Astrocyte of the cerebellum (primary cell): ENCODE data around the gene DELE1.

ENCODE experiments used
- DNase-seq: peaks from one replicate; pipeline ENCODE4 v3.0.0-alpha.2; 2011; ENCODE audit warnings: low read depth
- H3K4me3 ChIP-seq: 2 replicates; pipeline ENCODE4 v1.5.1; 2011; ENCODE audit warnings: mild to moderate bottlenecking, low read depth, low read length, moderate library complexity
- CTCF ChIP-seq: IDR thresholded peaks from 2 replicates; pipeline ENCODE4 v1.5.1; 2012; ENCODE audit warnings: low read length, low read depth, moderate library complexity, mild to moderate bottlenecking; ENCODE audit errors: missing control alignments
- in situ Hi-C: cut with HindIII; loops from 2 replicates; pipeline ENCODE4 v1.10.0; 2017; ENCODE audit warnings: low sequenced_read_pairs

The DELE1 gene

DNA sequence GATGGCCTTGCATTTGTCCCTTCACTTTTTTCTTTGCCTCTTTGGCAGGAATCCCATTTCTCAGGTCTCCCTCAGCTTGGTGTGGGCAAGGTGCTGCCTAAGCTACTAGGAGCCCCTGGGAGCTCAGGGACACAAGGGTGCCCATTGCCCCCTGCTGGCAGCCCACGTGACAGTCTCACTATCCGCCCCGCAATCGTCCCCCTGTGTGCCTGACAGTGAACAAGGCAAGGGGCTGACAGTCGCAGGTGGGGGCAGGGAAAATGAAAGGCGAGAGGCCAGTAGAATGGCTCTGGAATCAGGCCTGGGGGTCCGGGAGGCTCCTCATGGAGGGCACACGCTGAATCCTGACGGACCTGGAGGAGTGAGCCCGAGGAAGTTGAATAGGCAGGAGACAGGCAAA lies 36.3 kb downstream of the DELE1 start:
- H3K4me3 ChIP-seq, result no peak overlapping the region
- in situ Hi-C loops, result no loop called here
- TF ChIP-seq CTCF, result peak; percentile 28
- no peak for DNase-seq

GRCh38 chr5:141960449-141961323 lies 37.0 kb downstream of the DELE1 start:
- H3K4me3 ChIP-seq, result no peak overlapping the region
- DNase-seq, result peak; percentile 68
- in situ Hi-C loops, result no loop called here
- peak; percentile 84 for TF ChIP-seq CTCF

DNA sequence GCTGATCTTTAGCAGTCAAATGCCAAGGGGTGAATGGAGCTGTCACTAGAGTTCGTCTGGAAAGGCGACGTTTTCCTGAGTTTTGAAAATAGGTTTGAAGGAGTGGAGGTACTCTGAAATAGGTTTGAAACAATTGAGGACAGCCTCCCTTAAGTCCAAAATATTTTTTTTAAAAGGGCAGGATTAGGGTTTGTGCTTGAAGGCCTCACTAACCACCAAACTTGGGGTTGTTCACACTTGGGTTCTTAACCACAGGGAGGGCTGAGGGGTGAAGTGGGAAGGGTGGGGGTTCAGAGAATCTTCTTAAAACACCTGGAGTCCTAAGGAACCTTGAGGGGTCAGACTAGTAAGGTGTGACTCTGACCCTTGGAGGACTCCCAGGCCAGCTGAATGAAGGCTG lies 37.8 kb downstream of the DELE1 start:
- no peak for DNase-seq
- in situ Hi-C loops, result no loop called here
- no peak overlapping the region for H3K4me3 ChIP-seq
- TF ChIP-seq CTCF, result no peak

DNA sequence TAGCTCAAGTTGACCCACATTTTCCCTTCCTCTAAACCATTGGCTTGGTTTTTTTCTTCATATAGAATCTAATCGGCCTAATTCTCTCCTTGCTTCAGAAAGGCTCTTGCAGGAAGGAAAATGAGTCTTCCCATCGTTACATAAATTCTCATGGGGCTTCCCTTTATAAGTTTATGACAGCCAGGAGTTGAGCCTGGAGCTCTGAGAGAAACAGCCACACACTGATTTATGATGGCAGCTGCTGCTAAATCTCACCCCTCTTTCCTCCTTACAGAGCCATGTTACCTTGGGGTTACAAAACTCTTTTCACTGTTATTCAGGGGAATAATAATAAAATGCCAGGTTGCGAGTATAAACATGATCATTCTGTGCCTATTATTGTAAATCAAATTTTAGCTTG lies 40.0 kb downstream of the DELE1 start:
- in situ Hi-C loops, result no loop called here

DNA sequence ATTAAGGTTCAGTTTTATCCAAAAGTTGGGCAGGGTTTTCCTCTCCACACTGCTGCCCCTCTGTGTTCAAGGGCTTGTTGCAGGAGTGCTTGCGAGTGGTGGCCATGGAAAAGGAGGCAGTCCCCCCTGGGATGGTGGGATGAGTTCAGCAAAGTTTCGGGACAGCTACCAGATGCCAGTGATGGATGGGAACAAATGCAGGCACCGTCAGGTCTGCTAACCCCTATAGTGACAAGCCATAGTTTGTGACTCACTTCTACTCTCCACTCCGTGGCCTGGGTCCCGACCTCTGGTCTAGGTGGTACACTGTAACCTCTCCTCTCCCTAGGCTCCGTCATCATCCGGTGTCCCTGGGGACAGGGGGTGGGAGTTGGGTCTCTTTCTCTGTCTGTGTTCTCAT lies 41.4 kb downstream of the DELE1 start:
- TF ChIP-seq CTCF, result no peak
- no peak overlapping the region for H3K4me3 ChIP-seq
- in situ Hi-C loops, result no loop called here
- DNase-seq, result no peak

More for the DNA sequence above, 40.0 kb downstream of the DELE1 start:
- DNase-seq, result no peak
- no peak overlapping the region for H3K4me3 ChIP-seq
- TF ChIP-seq CTCF, result no peak

DNA sequence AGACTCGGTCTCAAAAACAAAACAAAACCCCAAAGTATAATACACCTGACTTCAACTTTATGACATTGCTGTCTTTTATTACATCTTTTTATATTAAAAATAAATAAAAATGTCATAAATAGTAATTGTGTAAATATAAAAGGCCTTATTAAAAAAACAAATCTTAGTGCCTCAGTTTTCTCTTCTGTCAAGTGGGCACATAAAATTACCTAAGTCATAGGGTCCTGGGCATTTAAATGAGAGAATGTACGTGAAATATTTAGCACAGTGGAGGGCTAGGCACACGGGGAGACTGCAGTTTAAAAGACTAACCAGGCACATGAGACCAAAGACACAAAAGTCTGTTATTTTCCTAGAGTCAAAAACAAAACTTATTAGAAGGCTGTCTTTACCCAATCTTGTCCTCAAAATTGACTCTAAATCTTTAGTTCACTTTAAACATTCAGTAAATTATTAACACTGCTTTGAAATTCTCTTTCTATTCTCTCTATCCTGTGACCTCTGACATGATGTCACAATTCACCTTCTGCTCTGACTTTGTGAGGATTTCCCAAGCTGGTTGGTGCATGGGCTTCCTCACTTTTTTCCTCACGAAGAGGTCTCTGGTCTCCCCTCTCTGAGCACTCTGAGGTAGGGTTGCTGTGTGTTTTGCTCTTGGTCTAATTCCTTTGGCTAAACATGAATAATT lies 42.7 kb downstream of the DELE1 start:
- in situ Hi-C loops, result no loop called here
- no peak overlapping the region for H3K4me3 ChIP-seq
- no peak for DNase-seq
- no peak for TF ChIP-seq CTCF
